ENCODE measurements around the gene OPN3.

- no peak for TF ChIP-seq CTCF (IDR thresholded peaks at IDR 0.05)
- TF ChIP-seq POLR2A (IDR thresholded peaks at IDR 0.05), result no peak
These were observed 22.7 kb downstream of the OPN3 start for GRCh38 chr1:241617426-241617825.
